ENCODE measurements around the gene PIK3AP1. TPM values are rescaled to one million over a fixed set of nuclear protein-coding genes. Genes with fewer than 3 reads are reported as not detected.

Gene PIK3AP1
- polyA plus RNA-seq, 2 of the 4 experiments (the other 2 are of a cell fraction), result 1.6 to 3.2 TPM

- ChIA-PET POLR2A (no interaction called here), CTCF (no interaction called here)
- no peak for DNase-seq (ENCODE audit: low read depth in 1 of 2, low spot score in 1 of 2)
- WGBS (ENCODE audit: missing lambda C conversion rate), result 16% methylated on average over 4 of the region's 4 CpGs
- no peak overlapping the region for H3K4me2 ChIP-seq
- TF ChIP-seq RFX5 (IDR thresholded peaks at IDR 0.05), result no peak
- no peaks in the 10 kb centered on the region for H3K9me3 ChIP-seq
- H3K4me3 ChIP-seq, result no peak overlapping the region
- ATAC-seq, result no peak
- H3K27ac ChIP-seq, result no peak overlapping the region
- FAIRE-seq, result no peak
- H3K4me1 ChIP-seq, result no peaks in the 10 kb centered on the region
Measured at GRCh38 chr10:96703358-96703757, 17.0 kb downstream of the PIK3AP1 start.

GRCh38 chr10:96701265-96701664, 19.0 kb downstream of the PIK3AP1 start:
- ChIA-PET POLR2A (no interaction called here), CTCF (interaction anchor here (1.0 to 1.1 kb wide), 2 partner anchors 60 to 326 kb away, joined by 3 to 4 read pairs; no protein-coding TSS in a partner anchor)
- FAIRE-seq, result no peak

More at GRCh38 chr10:96701265-96701664, 19.0 kb downstream of the PIK3AP1 start:
- no peak overlapping the region for H3K27ac ChIP-seq
- no peaks in the 10 kb centered on the region for H3K9me3 ChIP-seq
- TF ChIP-seq BCL3 (IDR thresholded peaks at IDR 0.05), result no peak
- TF ChIP-seq POLR2A (IDR thresholded peaks at IDR 0.05; ENCODE audit: low read length), result no peak
- no peak for TF ChIP-seq ELK1 (IDR thresholded peaks at IDR 0.05; ENCODE audit: low read depth, low read length)
- no peak for TF ChIP-seq SMC3 (IDR thresholded peaks at IDR 0.05)
- no peak for TF ChIP-seq HES2 (IDR thresholded peaks at IDR 0.05)
- TF ChIP-seq FOXS1 (CRISPR knock-in tag; IDR thresholded peaks at IDR 0.05), result no peak
- no peak for TF ChIP-seq ZSCAN20 (CRISPR knock-in tag; IDR thresholded peaks at IDR 0.05)
- TF ChIP-seq HOXB13 (CRISPR knock-in tag; IDR thresholded peaks at IDR 0.05; ENCODE audit: low read depth), result no peak
- no peak for TF ChIP-seq NR3C1 (IDR thresholded peaks at IDR 0.05)
- TF ChIP-seq HMGXB4 (CRISPR knock-in tag; IDR thresholded peaks at IDR 0.05; ENCODE audit: borderline replicate concordance), result no peak
- TF ChIP-seq RCOR1 (IDR thresholded peaks at IDR 0.05; ENCODE audit: low read depth, low read length), result no peak
- no peak for TF ChIP-seq TP53 (CRISPR knock-in tag; IDR thresholded peaks at IDR 0.05)
- no peak for TF ChIP-seq MAX (IDR thresholded peaks at IDR 0.05)
- TF ChIP-seq USF2 (IDR thresholded peaks at IDR 0.05), result no peak
- TF ChIP-seq RAD21 (conservative IDR thresholded peaks at IDR 0.05 in 1 of 2, IDR thresholded peaks at IDR 0.05 in 1 of 2), result no peak
- no peak overlapping the region for H3K4me2 ChIP-seq
- no peaks in the 10 kb centered on the region for H3K4me1 ChIP-seq
- H3K4me3 ChIP-seq, result no peak overlapping the region
- 61% methylated on average over 3 of the region's 3 CpGs for WGBS (ENCODE audit: missing lambda C conversion rate)
- ATAC-seq, result no peak
- no peak for DNase-seq (ENCODE audit: low read depth in 1 of 2, low spot score in 1 of 2)
